ENCODE measurements around the gene MARCHF2.

The MARCHF2 gene

DNA sequence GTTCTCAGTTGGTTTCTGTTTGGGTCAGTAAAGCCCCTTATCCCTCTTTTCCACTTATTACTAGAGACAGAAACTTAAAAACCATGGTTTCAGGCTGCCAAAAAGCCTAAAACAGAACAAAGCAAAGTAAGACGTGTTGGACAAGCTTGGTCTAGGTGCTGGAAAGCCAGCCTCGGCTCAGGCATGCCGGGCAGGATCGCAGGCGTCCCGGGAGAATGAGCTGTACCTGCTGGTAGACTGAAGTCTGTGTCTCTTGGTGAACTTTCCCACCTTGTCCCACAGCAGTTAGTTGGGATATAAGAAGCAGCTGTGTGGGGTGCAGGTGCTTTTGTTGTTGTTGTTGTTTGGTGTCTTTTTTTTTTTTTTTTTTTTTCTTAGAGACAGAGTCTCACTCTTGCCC, 68.5 kb downstream of the MARCHF2 start:
- DNase-seq: no peak

DNA sequence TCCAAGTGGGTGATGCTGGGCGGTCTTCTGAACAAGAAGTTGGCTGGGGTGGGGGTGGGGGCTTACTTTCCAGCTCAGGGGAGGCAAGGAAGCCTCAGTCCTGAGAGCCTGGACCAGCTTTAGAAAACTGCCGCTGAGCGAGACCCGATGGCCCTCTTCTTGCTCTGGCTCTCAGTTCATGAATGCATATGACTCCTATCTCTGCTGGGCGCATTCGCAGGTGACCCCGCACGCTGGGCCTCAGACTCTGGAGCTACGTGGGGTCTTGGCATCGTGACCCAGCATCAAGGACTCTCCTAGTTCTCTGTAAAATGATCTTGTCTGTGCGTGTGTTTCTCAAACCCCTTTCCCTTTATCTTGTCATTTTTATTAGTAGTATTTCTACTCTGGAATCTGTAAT, 69.6 kb downstream of the MARCHF2 start:
- DNase-seq: no peak

DNA sequence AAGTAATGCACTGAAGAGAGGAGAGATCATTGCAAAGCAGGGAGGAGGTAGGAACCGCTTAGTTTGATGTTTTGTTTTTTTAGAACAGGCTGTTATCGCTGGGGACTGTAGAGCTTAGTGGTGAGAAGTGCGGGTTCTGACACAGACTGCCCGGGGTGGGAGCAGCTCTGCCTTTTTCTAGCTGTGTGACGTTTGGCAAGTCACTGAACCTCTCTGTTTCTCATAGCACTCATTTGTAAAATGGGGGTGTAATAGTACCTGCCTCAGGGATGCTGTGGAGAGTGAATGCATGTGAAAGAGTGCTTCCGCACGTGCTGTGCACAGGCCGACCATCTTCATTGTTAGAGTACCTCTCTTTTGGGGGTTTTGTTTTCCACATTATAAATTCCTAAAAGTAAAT, 70.1 kb downstream of the MARCHF2 start:
- no peak for DNase-seq

DNA sequence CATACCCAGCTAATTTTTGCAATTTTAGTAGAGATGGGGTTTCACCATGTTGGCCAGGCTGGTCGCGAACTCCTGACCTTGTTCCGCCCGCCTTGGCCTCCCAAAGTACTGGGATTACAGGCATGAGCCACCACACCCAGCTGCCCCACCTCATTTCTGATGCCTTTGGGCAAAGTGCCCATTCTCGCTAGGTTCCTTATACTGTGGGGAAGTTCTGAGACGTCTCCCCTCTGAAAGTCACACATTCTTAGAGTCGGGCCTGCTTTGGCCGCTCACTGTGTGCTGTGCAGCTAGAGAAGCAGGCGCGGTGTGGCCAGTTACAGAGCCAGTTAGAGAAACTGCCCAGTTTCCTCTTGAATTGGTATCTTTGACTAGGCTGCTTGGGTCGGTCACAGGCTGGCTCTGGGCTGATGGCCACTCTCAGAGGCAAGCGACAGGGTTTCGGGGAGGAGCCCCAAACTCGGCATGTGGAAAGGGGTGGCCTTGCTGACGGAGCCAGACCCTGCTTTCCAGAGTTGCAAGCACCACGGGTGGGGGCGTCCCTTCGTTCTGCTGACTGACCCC, 71.3 kb downstream of the MARCHF2 start:
- DNase-seq: no peak

DNA sequence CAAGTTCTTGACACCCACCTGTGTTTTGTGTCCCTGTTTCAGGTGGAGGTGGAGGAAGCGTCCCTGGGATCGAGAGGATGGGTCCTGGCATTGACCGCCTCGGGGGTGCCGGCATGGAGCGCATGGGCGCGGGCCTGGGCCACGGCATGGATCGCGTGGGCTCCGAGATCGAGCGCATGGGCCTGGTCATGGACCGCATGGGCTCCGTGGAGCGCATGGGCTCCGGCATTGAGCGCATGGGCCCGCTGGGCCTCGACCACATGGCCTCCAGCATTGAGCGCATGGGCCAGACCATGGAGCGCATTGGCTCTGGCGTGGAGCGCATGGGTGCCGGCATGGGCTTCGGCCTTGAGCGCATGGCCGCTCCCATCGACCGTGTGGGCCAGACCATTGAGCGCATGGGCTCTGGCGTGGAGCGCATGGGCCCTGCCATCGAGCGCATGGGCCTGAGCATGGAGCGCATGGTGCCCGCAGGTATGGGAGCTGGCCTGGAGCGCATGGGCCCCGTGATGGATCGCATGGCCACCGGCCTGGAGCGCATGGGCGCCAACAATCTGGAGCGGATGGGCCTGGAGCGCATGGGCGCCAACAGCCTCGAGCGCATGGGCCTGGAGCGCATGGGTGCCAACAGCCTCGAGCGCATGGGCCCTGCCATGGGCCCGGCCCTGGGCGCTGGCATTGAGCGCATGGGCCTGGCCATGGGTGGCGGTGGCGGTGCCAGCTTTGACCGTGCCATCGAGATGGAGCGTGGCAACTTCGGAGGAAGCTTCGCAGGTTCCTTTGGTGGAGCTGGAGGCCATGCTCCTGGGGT, 72.7 kb downstream of the MARCHF2 start:
- DNase-seq: no peak

DNA sequence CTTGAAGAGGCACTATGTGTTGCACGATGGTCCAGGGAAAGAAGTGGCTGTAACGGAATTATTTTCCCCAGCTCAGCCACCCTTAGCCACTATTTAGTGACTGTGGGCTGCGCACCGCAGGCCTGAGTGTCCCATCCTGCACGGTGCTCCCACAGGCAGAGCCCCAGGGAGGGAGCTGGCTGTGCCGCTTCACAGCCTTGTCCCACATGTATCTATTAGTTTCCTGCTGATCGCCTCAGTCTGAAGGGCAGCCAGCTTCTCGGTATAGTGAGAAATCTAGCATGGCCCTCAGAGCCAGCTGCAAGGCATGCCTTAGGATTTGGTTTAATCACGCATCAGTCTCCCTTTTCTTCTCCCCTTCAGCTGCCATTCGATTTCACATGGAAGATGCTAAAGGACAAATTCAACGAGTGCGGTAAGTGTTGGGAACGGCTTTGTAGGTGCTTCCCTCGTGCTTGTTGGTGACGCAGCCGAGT, 73.6 kb downstream of the MARCHF2 start:
- DNase-seq: no peak

DNA sequence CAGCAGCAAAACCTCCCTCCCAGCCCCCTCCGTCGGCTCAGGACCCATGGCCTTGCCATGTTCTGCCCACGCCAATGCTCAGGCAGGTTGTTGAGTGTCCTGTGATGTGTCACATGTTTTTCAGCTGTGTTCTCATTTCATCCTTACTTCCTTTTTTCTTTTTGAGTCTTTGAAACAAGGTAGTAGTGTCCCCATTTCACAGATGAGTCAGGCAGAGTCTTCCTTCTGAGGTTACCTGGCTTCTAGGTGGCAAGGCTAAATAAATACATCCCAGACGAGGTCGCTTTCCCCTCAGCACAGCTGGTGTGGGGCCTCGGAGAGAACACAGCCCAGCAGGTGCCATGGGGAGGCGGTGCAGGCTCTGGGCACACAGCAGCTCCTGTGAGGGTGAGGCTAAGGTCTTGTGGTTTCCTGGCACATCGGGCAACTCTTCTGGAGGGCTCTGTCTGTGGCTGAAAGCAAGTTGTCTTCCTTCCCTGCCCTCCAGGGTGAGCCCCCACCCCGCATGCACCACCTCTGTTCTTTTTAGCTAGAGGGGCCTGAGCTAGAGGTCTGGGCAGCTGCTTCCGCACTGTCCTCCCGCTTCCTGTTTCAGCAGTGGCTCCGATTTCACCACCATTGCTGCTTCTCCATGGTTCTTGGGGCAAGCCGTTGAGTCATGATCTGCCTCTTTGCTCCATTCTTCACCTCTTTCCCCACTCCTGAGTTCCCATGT, 74.2 kb downstream of the MARCHF2 start:
- DNase-seq: no peak

DNA sequence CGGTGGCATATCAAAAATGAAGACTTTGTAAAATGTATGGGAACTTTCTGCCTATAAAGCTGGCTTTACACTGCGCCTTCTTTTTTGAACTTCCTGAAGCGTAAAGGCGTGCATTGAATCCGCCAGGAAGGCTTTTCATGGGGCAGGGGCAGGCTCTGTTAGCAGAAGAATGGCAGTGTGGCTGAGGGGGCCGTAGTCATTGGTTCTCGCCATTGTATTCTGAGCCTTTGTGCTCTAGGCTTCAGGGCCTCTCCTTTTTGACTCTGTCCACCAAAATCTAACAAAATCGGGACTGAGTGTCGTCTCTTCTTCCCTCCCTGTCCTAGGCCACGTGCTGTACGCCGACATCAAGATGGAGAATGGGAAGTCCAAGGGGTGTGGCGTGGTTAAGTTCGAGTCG, 75.3 kb downstream of the MARCHF2 start:
- DNase-seq: no peak

Measured in DMS 273 treated with DMSO at 0.1 percent for 48 hours (cell line).